HepG2 (cell line): ENCODE results near the gene LIMK2. TPM values are rescaled to one million over a fixed set of nuclear protein-coding genes. Genes with fewer than 3 reads are reported as not detected.

ENCODE experiments used
- CHD4 ChIP-seq: fragments of 200-600 bp; sonication (generic); IDR thresholded peaks from 2 replicates; pipeline ENCODE4 v1.7.0; 2017; ENCODE audit warnings: mild to moderate bottlenecking, low read length, borderline replicate concordance
- GATAD2A ChIP-seq: IDR thresholded peaks from 2 replicates; pipeline ENCODE4 v1.6.1; 2016
- IKZF4 ChIP-seq: sonication (generic); formaldehyde crosslinking; IDR thresholded peaks from 2 replicates; pipeline ENCODE4 v1.5.1; 2020; ENCODE audit warnings: borderline replicate concordance, mild to moderate bottlenecking, low read depth, missing genetic modification reagents; ENCODE audit errors: not compliant biosample characterization
- KDM1A ChIP-seq: IDR thresholded peaks from 2 replicates; pipeline ENCODE4 v1.6.1; 2016; ENCODE audit warnings: missing compliant biosample characterization
- KLF11 ChIP-seq: IDR thresholded peaks from 2 replicates; pipeline ENCODE4 v1.6.1; 2016; ENCODE audit warnings: missing compliant biosample characterization
- NFIB ChIP-seq: sonication (generic); formaldehyde crosslinking; IDR thresholded peaks from 2 replicates; pipeline ENCODE4 v1.9.0; 2021; ENCODE audit warnings: missing genetic modification reagents, mild to moderate bottlenecking, borderline replicate concordance
- NFRKB ChIP-seq: fragments of 450-650 bp; IDR thresholded peaks from 2 replicates; pipeline ENCODE4 v1.6.1; 2017
- SMAD9 ChIP-seq: sonication (generic); formaldehyde crosslinking; IDR thresholded peaks from 2 replicates; pipeline ENCODE4 v1.5.1; 2020; ENCODE audit warnings: mild to moderate bottlenecking, missing genetic modification reagents
- TAF1 ChIP-seq: sonication (generic); formaldehyde crosslinking; IDR thresholded peaks from 2 replicates; pipeline ENCODE4 v1.4.0; 2020; ENCODE audit warnings: missing genetic modification reagents
- U2AF2 ChIP-seq: fragments of 200-400 bp; formaldehyde crosslinking; IDR thresholded peaks from 2 replicates; pipeline ENCODE4 v1.6.1; 2017; ENCODE audit warnings: low read depth, mild to moderate bottlenecking, low read length
- ZKSCAN5 ChIP-seq: sonication (generic); formaldehyde crosslinking; IDR thresholded peaks from 2 replicates; pipeline ENCODE4 v1.5.1; 2020; ENCODE audit warnings: mild to moderate bottlenecking, missing genetic modification reagents
- ZNF235 ChIP-seq: sonication (generic); formaldehyde crosslinking; IDR thresholded peaks from 2 replicates; pipeline ENCODE4 v1.8.1; 2023; ENCODE audit warnings: mild to moderate bottlenecking, missing genetic modification reagents, borderline replicate concordance
- ZNF350 ChIP-seq: sonication (generic); formaldehyde crosslinking; IDR thresholded peaks from 2 replicates; pipeline ENCODE4 v1.4.0; 2020; ENCODE audit warnings: mild to moderate bottlenecking, low read depth, missing genetic modification reagents, borderline replicate concordance
- ZNF354B ChIP-seq: sonication (generic); formaldehyde crosslinking; IDR thresholded peaks from 2 replicates; pipeline ENCODE4 v1.8.0; 2022; ENCODE audit warnings: mild to moderate bottlenecking, missing genetic modification reagents
- ZNF383 ChIP-seq: sonication (generic); formaldehyde crosslinking; IDR thresholded peaks from 2 replicates; pipeline ENCODE4 v1.4.0; 2020; ENCODE audit warnings: missing genetic modification reagents, mild to moderate bottlenecking, borderline replicate concordance
- ZNF496 ChIP-seq: sonication (generic); formaldehyde crosslinking; IDR thresholded peaks from 2 replicates; pipeline ENCODE4 v1.8.1; 2023; ENCODE audit warnings: mild to moderate bottlenecking, moderate library complexity, missing genetic modification reagents; ENCODE audit not compliant: insufficient replicate concordance
- ZNF567 ChIP-seq: sonication (generic); formaldehyde crosslinking; IDR thresholded peaks from 2 replicates; pipeline ENCODE4 v1.8.1; 2023; ENCODE audit warnings: mild to moderate bottlenecking, missing genetic modification reagents, borderline replicate concordance
- ZNF589 ChIP-seq: sonication (generic); formaldehyde crosslinking; conservative IDR thresholded peaks from 2 replicates; pipeline ENCODE4 v1.8.0; 2022; ENCODE audit warnings: mild to moderate bottlenecking, moderate library complexity, missing genetic modification reagents
- ZNF709 ChIP-seq: sonication (generic); formaldehyde crosslinking; IDR thresholded peaks from 2 replicates; pipeline ENCODE4 v1.5.0; 2020; ENCODE audit warnings: mild to moderate bottlenecking, missing genetic modification reagents
- ZNF850 ChIP-seq: sonication (generic); formaldehyde crosslinking; conservative IDR thresholded peaks from 2 replicates; pipeline ENCODE4 v1.9.0; 2021; ENCODE audit warnings: mild to moderate bottlenecking, missing genetic modification reagents
- ZSCAN31 ChIP-seq: sonication (generic); formaldehyde crosslinking; IDR thresholded peaks from 2 replicates; pipeline ENCODE4 v1.5.0; 2020; ENCODE audit warnings: low read depth, mild to moderate bottlenecking, missing genetic modification reagents
- polyA plus RNA-seq, 8 experiments: library from polyadenylated mRNA; depleted of rRNA in 3 of 8; stranded (reverse) in 7 of 8; unstranded in 1 of 8; fragments of >200 nt; fragmentation: Illumina TruSeq in 4 of 8; extraction: Trizol in 4 of 8; gene quantifications; 2 replicates each; pipeline versions ENCODE4 v1.2.1 to v1.2.3, GENCODE V29; 2011 to 2016; ENCODE audit warnings: low read depth in 4 of 8, missing spikeins in 1 of 8, mixed read lengths in 1 of 8; ENCODE audit not compliant: insufficient read depth in 1 of 8
- total RNA-seq, 5 experiments: library from RNA; depleted of rRNA; stranded (reverse); fragments of >200 nt; fragmentation: Illumina TruSeq; extraction: Trizol; gene quantifications; 2 replicates each; pipeline ENCODE4 v1.2.3, GENCODE V29; 2016; ENCODE audit warnings: low read depth in 1 of 5
- TF ChIP-seq, protein P1 (sequence below): sonication (generic); formaldehyde crosslinking; IDR thresholded peaks from 2 replicates; pipeline ENCODE4 v1.4.0; 2020; ENCODE audit warnings: missing genetic modification reagents
- TF ChIP-seq, protein P2 (sequence below): sonication (generic); formaldehyde crosslinking; IDR thresholded peaks from 2 replicates; pipeline ENCODE4 v1.5.1; 2020; ENCODE audit warnings: mild to moderate bottlenecking, missing genetic modification reagents, borderline replicate concordance

Gene LIMK2
- total and polyA plus RNA-seq, 2 of the 13 experiments (the other 11 are each of a cell fraction or from before 2014, with no cell fraction given): 20.9 to 29.8 TPM

DNA sequence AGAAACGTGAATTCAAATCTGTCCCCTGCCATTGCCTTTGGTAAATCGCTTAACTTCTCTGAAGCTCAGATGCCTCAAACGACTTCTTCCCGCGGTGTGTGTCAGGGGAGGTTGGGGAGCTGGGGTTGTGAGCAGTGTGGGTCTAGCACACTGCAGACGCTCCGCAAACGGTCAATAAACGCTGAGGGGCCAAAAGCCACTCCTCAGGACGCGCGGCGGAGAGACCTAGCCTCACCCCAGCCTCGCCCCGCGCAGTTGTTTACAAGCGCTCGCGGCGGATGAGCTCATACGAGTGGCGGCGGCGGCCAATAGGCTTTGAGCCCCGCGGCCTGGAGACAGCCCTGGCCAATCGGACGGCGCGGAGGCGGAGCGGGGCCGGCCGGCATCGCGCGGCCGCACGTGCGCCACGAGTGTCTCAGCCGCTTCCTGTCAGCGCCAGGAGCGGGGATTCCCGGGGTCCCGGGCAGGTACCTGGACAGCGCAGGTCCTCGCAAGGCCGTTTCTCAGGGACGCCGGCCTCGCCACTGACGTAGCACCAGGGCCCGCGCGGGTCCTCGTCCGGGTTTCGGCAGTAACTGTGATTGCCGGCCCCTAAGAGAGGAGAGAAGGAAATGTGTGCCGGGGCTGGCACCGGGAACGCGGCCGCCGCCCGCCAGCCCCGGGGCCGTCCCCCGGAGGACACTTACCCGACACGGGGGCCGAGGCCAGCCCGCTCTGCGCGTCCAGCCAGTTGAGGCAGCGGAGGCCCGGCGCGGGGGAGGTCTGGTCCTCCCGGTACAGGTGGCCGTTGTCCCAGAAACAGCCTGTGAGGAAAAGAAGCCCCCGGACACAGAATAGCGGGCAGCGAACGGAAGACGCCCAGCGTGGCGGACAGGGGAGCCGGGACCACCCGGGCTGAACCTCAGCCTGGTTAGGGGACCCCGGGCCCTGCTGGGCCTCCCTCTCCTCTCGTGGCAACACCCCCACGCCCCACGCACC, 78.7 kb downstream of the LIMK2 start (continued):
- TF ChIP-seq, protein P1, sequence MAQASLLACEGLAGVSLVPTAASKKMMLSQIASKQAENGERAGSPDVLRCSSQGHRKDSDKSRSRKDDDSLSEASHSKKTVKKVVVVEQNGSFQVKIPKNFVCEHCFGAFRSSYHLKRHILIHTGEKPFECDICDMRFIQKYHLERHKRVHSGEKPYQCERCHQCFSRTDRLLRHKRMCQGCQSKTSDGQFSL (CRISPR knock-in tag): no peak
- TF ChIP-seq CHD4: no peak
- peak; percentile 93 for TF ChIP-seq ZSCAN31
- TF ChIP-seq ZKSCAN5: no peak
- TF ChIP-seq ZNF709 (CRISPR knock-in tag): peak; percentile 56; the same call in 1 of the 2 replicates
- TF ChIP-seq KDM1A (CRISPR knock-in tag): no peak
- TF ChIP-seq NFRKB: no peak
- TF ChIP-seq SMAD9 (CRISPR knock-in tag): no peak
- TF ChIP-seq IKZF4 (CRISPR knock-in tag): peak; percentile 83
- no peak for TF ChIP-seq ZNF496 (CRISPR knock-in tag)
- TF ChIP-seq ZNF383: no peak
- TF ChIP-seq ZNF354B (CRISPR knock-in tag): no peak
- peak; percentile 58; the same call in 1 of the 2 replicates for TF ChIP-seq ZNF235 (CRISPR knock-in tag)
- no peak for TF ChIP-seq ZNF850 (CRISPR knock-in tag)
- no peak for TF ChIP-seq KLF11
- TF ChIP-seq, protein P2, sequence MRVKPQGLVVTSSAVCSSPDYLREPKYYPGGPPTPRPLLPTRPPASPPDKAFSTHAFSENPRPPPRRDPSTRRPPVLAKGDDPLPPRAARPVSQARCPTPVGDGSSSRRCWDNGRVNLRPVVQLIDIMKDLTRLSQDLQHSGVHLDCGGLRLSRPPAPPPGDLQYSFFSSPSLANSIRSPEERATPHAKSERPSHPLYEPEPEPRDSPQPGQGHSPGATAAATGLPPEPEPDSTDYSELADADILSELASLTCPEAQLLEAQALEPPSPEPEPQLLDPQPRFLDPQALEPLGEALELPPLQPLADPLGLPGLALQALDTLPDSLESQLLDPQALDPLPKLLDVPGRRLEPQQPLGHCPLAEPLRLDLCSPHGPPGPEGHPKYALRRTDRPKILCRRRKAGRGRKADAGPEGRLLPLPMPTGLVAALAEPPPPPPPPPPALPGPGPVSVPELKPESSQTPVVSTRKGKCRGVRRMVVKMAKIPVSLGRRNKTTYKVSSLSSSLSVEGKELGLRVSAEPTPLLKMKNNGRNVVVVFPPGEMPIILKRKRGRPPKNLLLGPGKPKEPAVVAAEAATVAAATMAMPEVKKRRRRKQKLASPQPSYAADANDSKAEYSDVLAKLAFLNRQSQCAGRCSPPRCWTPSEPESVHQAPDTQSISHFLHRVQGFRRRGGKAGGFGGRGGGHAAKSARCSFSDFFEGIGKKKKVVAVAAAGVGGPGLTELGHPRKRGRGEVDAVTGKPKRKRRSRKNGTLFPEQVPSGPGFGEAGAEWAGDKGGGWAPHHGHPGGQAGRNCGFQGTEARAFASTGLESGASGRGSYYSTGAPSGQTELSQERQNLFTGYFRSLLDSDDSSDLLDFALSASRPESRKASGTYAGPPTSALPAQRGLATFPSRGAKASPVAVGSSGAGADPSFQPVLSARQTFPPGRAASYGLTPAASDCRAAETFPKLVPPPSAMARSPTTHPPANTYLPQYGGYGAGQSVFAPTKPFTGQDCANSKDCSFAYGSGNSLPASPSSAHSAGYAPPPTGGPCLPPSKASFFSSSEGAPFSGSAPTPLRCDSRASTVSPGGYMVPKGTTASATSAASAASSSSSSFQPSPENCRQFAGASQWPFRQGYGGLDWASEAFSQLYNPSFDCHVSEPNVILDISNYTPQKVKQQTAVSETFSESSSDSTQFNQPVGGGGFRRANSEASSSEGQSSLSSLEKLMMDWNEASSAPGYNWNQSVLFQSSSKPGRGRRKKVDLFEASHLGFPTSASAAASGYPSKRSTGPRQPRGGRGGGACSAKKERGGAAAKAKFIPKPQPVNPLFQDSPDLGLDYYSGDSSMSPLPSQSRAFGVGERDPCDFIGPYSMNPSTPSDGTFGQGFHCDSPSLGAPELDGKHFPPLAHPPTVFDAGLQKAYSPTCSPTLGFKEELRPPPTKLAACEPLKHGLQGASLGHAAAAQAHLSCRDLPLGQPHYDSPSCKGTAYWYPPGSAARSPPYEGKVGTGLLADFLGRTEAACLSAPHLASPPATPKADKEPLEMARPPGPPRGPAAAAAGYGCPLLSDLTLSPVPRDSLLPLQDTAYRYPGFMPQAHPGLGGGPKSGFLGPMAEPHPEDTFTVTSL (CRISPR knock-in tag): no peak
- TF ChIP-seq GATAD2A: peak; percentile 37; the same call in 1 of the 2 replicates
- TF ChIP-seq NFIB (CRISPR knock-in tag): no peak
- peak; percentile 47 for TF ChIP-seq TAF1
- TF ChIP-seq ZNF350 (CRISPR knock-in tag): no peak
- no peak for TF ChIP-seq U2AF2
- no peak for TF ChIP-seq ZNF567 (CRISPR knock-in tag)
- no peak for TF ChIP-seq ZNF589 (CRISPR knock-in tag)
